H1 (cell line): ENCODE data around the gene PRMT1. TPM values are rescaled to one million over a fixed set of nuclear protein-coding genes. Genes with fewer than 3 reads are reported as not detected.
A peak's percentile ranks its signal among the peaks of the same experiment; 100 is the strongest.

ENCODE experiments used
- CTCF ChIA-PET: fragments of 300-600 bp; sonication (Branson Sonifier 250); formaldehyde crosslinking; loops from one replicate; lab custom pipeline; 2021; ENCODE audit not compliant: partially characterized antibody; lab: Charles Lee
- POLR2A ChIA-PET: fragments of 300-600 bp; sonication (Branson Sonifier 250); formaldehyde crosslinking; loops from one replicate; lab custom pipeline; 2021; ENCODE audit warnings: inconsistent platforms; ENCODE audit not compliant: partially characterized antibody; lab: Charles Lee
- DNase-seq, 2 experiments: peaks; one replicate each; pipeline versions ENCODE4 v3.0.0 to v3.0.0-alpha.2; 2010 to 2022; ENCODE audit warnings: low spot score in 2 of 2, low read depth in 1 of 2, mixed read lengths in 1 of 2
- FAIRE-seq: peaks from 2 replicates; lab custom pipeline; 2011; peaks lifted over from hg19 to GRCh38; lab: Jason Lieb, UNC
- H2AFZ ChIP-seq: 2 replicates; pipeline ENCODE4 v1.8.1; 2012; ENCODE audit warnings: low read length, inconsistent platforms
- H2AK5ac ChIP-seq: 2 replicates; pipeline ENCODE4 v1.6.1; 2013; ENCODE audit warnings: low read depth, low read length
- H2BK120ac ChIP-seq: replicated peaks from 2 replicates; pipeline ENCODE3; 2013; ENCODE audit warnings: low read depth, low read length, inconsistent platforms
- H2BK12ac ChIP-seq: 2 replicates; pipeline ENCODE4 v1.6.1; 2013; ENCODE audit warnings: low read depth, low read length
- H2BK15ac ChIP-seq: 2 replicates; pipeline ENCODE4 v1.6.1; 2013; ENCODE audit warnings: low read length
- H2BK20ac ChIP-seq: 2 replicates; pipeline ENCODE4 v1.6.1; 2013; ENCODE audit warnings: low read length
- H2BK5ac ChIP-seq: 2 replicates; pipeline ENCODE4 v1.6.1; 2013; ENCODE audit warnings: low read depth, low read length
- H3K14ac ChIP-seq: 2 replicates; pipeline ENCODE4 v1.6.1; 2013; ENCODE audit warnings: inconsistent platforms; ENCODE audit not compliant: insufficient read length
- H3K18ac ChIP-seq: 2 replicates; pipeline ENCODE4 v1.6.1; 2013; ENCODE audit warnings: low read length; ENCODE audit errors: extremely low read depth
- H3K23ac ChIP-seq: 2 replicates; pipeline ENCODE4 v1.6.1; 2013; ENCODE audit warnings: inconsistent platforms; ENCODE audit not compliant: insufficient read length
- H3K23me2 ChIP-seq: 2 replicates; pipeline ENCODE4 v1.6.1; 2013; ENCODE audit warnings: low read depth, low read length
- H3K27ac ChIP-seq: 2 replicates; pipeline ENCODE4 v1.6.1; 2011; ENCODE audit warnings: low read depth, low read length, inconsistent platforms
- H3K27me3 ChIP-seq, 4 experiments: replicated peaks in 1 of 4; 1 replicate in 1 of 4; 2 replicates in 3 of 4; pipeline versions ENCODE4 v1.6.1 to v1.8.1; 2011 to 2013; ENCODE audit warnings: low read length in 3 of 4, mild to moderate bottlenecking in 3 of 4, inconsistent platforms in 2 of 4, mixed read lengths in 2 of 4, moderate library complexity in 1 of 4; ENCODE audit not compliant: control insufficient read depth in 3 of 4, insufficient read depth in 3 of 4; ENCODE audit errors: extremely low read depth in 1 of 4
- H3K36me3 ChIP-seq, 4 experiments: 2 replicates each; pipeline versions ENCODE4 v1.6.1 to v1.8.1; 2011 to 2013; ENCODE audit warnings: mild to moderate bottlenecking in 4 of 4, low read length in 3 of 4, moderate library complexity in 2 of 4, control low read depth in 1 of 4, inconsistent platforms in 1 of 4; ENCODE audit not compliant: insufficient read depth in 4 of 4, control insufficient read depth in 2 of 4
- H3K4ac ChIP-seq: replicated peaks from 2 replicates; pipeline ENCODE3; 2013; ENCODE audit warnings: low read length, low read depth, mixed read lengths, inconsistent platforms; ENCODE audit not compliant: insufficient read length
- H3K4me1 ChIP-seq, 4 experiments: replicated peaks in 1 of 4; 1 replicate in 1 of 4; 2 replicates in 3 of 4; pipeline versions ENCODE4 v1.6.1 to v1.8.1; 2011 to 2013; ENCODE audit warnings: low read length in 3 of 4, inconsistent platforms in 2 of 4, mixed read lengths in 1 of 4; ENCODE audit not compliant: insufficient read depth in 4 of 4, control insufficient read depth in 3 of 4
- H3K4me2 ChIP-seq, 2 experiments: 2 replicates each; pipeline versions ENCODE4 v1.6.1 to v1.8.1; 2011 to 2013; ENCODE audit warnings: low read depth in 2 of 2, low read length in 2 of 2, control low read depth in 1 of 2, inconsistent platforms in 1 of 2, mild to moderate bottlenecking in 1 of 2; ENCODE audit not compliant: insufficient read depth in 1 of 2
- H3K4me3 ChIP-seq, 4 experiments: fragments of 200-600, 300-600 bp in 1 of 4; sonication (generic), shearing (Covaris generic), sonication (Bioruptor Twin) in 1 of 4; 2 replicates each; pipeline versions ENCODE4 v1.5.1 to v1.8.1; 2011 to 2016; ENCODE audit warnings: low read length in 4 of 4, low read depth in 3 of 4, control low read depth in 2 of 4, inconsistent platforms in 2 of 4, mild to moderate bottlenecking in 2 of 4, mixed read lengths in 1 of 4, moderate library complexity in 1 of 4; ENCODE audit not compliant: insufficient read depth in 2 of 4; ENCODE audit errors: extremely low read depth in 1 of 4
- H3K56ac ChIP-seq: replicated peaks from 2 replicates; pipeline ENCODE3; 2013; ENCODE audit warnings: low read depth, mild to moderate bottlenecking, mixed read lengths, low read length, inconsistent platforms; ENCODE audit not compliant: insufficient read length
- H3K79me1 ChIP-seq: 2 replicates; pipeline ENCODE4 v1.6.1; 2013; ENCODE audit warnings: low read depth, low read length, control low read depth
- H3K79me2 ChIP-seq, 2 experiments: 2 replicates each; pipeline versions ENCODE4 v1.6.1 to v1.8.1; 2012 to 2013; ENCODE audit warnings: low read length in 2 of 2, mild to moderate bottlenecking in 2 of 2, inconsistent platforms in 1 of 2; ENCODE audit not compliant: insufficient read depth in 2 of 2, control insufficient read depth in 1 of 2
- H3K9ac ChIP-seq, 4 experiments: replicated peaks in 1 of 4; 1 replicate in 1 of 4; 2 replicates in 3 of 4; pipeline versions ENCODE4 v1.6.1 to v1.8.1; 2011 to 2013; ENCODE audit warnings: low read depth in 3 of 4, low read length in 3 of 4, control low read depth in 2 of 4, mild to moderate bottlenecking in 2 of 4, moderate library complexity in 2 of 4, inconsistent platforms in 1 of 4; ENCODE audit errors: extremely low read depth in 1 of 4
- H3K9me3 ChIP-seq, 2 experiments: 2 replicates each; pipeline versions ENCODE4 v1.6.1 to v1.8.1; 2012 to 2013; ENCODE audit warnings: mild to moderate bottlenecking in 2 of 2, moderate library complexity in 2 of 2, control low read depth in 1 of 2, inconsistent platforms in 1 of 2, low read depth in 1 of 2, low read length in 1 of 2, mixed read lengths in 1 of 2; ENCODE audit not compliant: insufficient read depth in 2 of 2
- H4K20me1 ChIP-seq, 2 experiments: replicated peaks in 1 of 2; 2 replicates each; pipeline versions ENCODE3 to v1.8.1; 2011 to 2013; ENCODE audit warnings: inconsistent platforms in 2 of 2, low read length in 2 of 2, mild to moderate bottlenecking in 1 of 2; ENCODE audit not compliant: insufficient read depth in 2 of 2, control insufficient read depth in 1 of 2
- H4K5ac ChIP-seq: 2 replicates; pipeline ENCODE4 v1.6.1; 2013; ENCODE audit warnings: low read length, low read depth, mixed read lengths, inconsistent platforms; ENCODE audit not compliant: insufficient read length
- H4K8ac ChIP-seq: 2 replicates; pipeline ENCODE4 v1.8.0; 2013; ENCODE audit warnings: mild to moderate bottlenecking, moderate library complexity, low read length, inconsistent platforms; ENCODE audit not compliant: insufficient read depth; ENCODE audit errors: extremely low read depth
- H4K91ac ChIP-seq: replicated peaks from 2 replicates; pipeline ENCODE3; 2013; ENCODE audit warnings: low read length, mixed read lengths, inconsistent platforms; ENCODE audit not compliant: insufficient read length
- PHF8 ChIP-seq: fragments of 200-600 bp; sonication (generic); conservative IDR thresholded peaks from 2 replicates; pipeline ENCODE4 v1.7.1; 2012; ENCODE audit warnings: low read depth, mild to moderate bottlenecking, inconsistent platforms, low read length, moderate library complexity
- WGBS, 2 experiments: shearing (Covaris generic) in 1 of 2; methylation state at CpG; one replicate each; pipeline versions ENCODE4 v1.1.6 to v1.1.7; 2013 to 2015; ENCODE audit warnings: low lambda C conversion rate in 2 of 2, mixed read lengths in 2 of 2, inconsistent platforms in 1 of 2, low coverage in 1 of 2, missing lambda C conversion rate in 1 of 2; ENCODE audit not compliant: insufficient replicate concordance in 2 of 2, insufficient coverage in 1 of 2, insufficient read length in 1 of 2; ENCODE audit errors: extremely low coverage in 1 of 2, missing lambda C conversion rate in 1 of 2; 5-methylcytosine and 5-hydroxymethylcytosine counted together
- polyA plus RNA-seq, 7 experiments: library from polyadenylated mRNA; depleted of rRNA in 3 of 7; stranded (reverse) in 5 of 7; unstranded in 2 of 7; fragments of >200 nt in 5 of 7; fragments of 200-250 nt in 2 of 7; gene quantifications; 1 replicate in 5 of 7; 2 replicates in 1 of 7; 4 replicates in 1 of 7; pipeline versions ENCODE4 v1.2.1 to v1.2.3, GENCODE V29; 2011 to 2013; ENCODE audit warnings: missing spikeins in 2 of 7, mixed read lengths in 2 of 7
- total RNA-seq: library from RNA; stranded (reverse); fragmentation: NEBNext Ultra II Directional; extraction: Animal tissue kit (Norgen Biotek cat#: 25700); gene quantifications from 2 replicates; pipeline ENCODE4 v1.2.1, GENCODE V29; 2021

The PRMT1 gene
- total and polyA plus RNA-seq, 2 of the 8 experiments (the other 6 are each of a cell fraction or from before 2014, with no cell fraction given), result 561 to 1,215 TPM

DNA sequence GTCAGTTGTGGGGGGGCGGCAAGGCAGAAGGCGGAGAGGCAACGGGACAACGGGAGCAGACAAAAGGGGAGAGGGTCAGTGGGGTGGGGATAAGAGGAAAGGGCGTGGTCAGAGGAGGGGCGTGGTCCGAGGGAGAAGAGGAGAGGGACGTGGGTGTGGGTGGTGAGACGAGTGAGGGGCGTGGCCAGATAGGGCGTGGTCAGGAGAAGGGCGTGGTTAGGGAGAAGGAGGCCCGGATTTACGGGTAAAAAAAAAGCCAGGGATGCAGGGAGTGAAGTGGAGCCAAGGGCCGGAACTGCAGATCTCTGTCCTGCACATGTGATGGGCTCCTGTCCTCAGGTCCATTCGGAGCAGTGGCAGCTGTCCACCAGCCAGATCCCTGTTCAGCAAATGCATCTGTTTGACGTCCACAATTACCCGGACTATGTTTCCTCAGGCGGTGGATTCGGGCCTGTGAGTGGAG is 35.4 kb downstream of the PRMT1 start:
- no peak overlapping the region for H4K5ac ChIP-seq
- no peak overlapping the region for H2BK5ac ChIP-seq
- no peak overlapping the region for H2BK20ac ChIP-seq
- H4K20me1 ChIP-seq, result peaks cover 0 to 2% of the 10 kb centered on the region in 2 experiments
- no peak overlapping the region for H3K56ac ChIP-seq
- no peak overlapping the region for H3K18ac ChIP-seq
- H3K4ac ChIP-seq, result no peak overlapping the region
- no peak overlapping the region for H3K4me3 ChIP-seq
- peaks cover 7% of the 10 kb centered on the region; the same call in 1 of the 2 replicates for H3K23me2 ChIP-seq
- ChIA-PET CTCF (interaction anchor here (0.6 to 1.2 kb wide), 2 partner anchors 38 to 2000 kb away, joined by 4 read pairs; no protein-coding TSS in a partner anchor), POLR2A (interaction anchor here (0.6 to 7.7 kb wide), 5 partner anchors 23 to 219 kb away, joined by 3 to 51 read pairs (median 4); partner anchors contain the start of genes ADM5, AP2A1 and CPT1C)
- no peak overlapping the region for H2BK120ac ChIP-seq
- no peak overlapping the region for H3K9ac ChIP-seq
- no peaks in the 10 kb centered on the region for H3K79me1 ChIP-seq
- no peak overlapping the region for H4K8ac ChIP-seq
- H3K27ac ChIP-seq, result no peak overlapping the region
- H3K4me2 ChIP-seq, result no peak overlapping the region
- H3K4me1 ChIP-seq, result no peaks in the 10 kb centered on the region; a peak in 1 of 7 replicates
- H3K9me3 ChIP-seq, result peaks cover 0 to 2% of the 10 kb centered on the region in 2 experiments; a peak in 1 of 4 replicates
- H4K91ac ChIP-seq, result no peak overlapping the region
- H2AFZ ChIP-seq, result no peak overlapping the region
- H3K23ac ChIP-seq, result no peak overlapping the region
- H3K27me3 ChIP-seq, result no peaks in the 10 kb centered on the region
- no peak overlapping the region for H3K14ac ChIP-seq
- H2BK15ac ChIP-seq, result no peak overlapping the region
- no peak overlapping the region for H2AK5ac ChIP-seq
- peaks cover 8 to 32% (median 19%) of the 10 kb centered on the region in 4 experiments for H3K36me3 ChIP-seq
- FAIRE-seq (no peak), DNase-seq (peak; percentile 74 to 92)
- 79% methylated on average over 20 of the region's 20 CpGs; no CpG with 5 or more reads in 1 of the 2 experiments for WGBS, 2 experiments
- H3K79me2 ChIP-seq, result no peaks in the 10 kb centered on the region
- H2BK12ac ChIP-seq, result no peak overlapping the region
- TF ChIP-seq PHF8, result no peak
